Measurements from ENCODE around the gene MYH16. TPM values are rescaled to one million over a fixed set of nuclear protein-coding genes. Genes with fewer than 3 reads are reported as not detected.

MYH16 gene
- total RNA-seq, 2 experiments from 2014 or later: not detected

DNA sequence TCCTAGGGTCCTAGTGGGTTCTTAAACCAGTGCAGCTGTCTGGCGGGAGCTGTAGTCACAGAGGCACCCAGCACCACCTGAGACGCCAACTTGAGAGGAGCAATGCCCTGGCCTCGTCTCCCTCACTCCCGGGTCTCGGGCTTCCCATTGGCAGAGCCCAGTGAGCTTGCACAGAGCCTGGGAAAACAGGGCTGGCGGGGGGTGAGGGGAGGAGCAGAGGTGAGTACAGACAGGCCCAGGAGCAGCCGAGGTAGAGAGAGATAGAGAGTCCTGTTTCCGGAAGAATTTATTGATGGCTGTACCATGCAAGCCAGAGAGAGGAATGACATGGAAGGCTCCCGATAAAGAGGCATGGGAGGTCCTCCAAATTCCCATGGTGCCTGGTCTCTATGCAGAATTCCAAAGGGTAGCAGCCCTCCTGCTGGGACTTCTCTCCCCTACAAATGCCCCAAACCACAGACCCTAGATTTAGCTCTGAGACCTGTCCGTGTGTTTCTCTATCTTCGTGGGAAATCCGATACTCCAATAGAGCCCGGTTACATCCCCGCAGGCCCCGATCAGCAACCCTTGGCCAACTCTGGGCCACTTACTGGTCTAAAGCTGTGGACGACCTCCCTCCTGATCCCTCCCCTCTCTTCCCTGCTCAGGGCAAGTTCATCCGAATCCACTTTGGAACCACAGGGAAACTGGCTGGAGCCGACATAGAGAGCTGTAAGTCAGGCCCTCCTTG lies 20.3 kb upstream of the MYH16 start:
- ChIA-PET POLR2A (no interaction called here), CTCF (ENCODE audit: unreplicated experiment) (interaction anchor here (0.5 kb wide), 1 partner anchor 108 kb away, joined by 3 read pairs; no protein-coding TSS in a partner anchor)
- Histone ChIP-seq H3K79me2 (ENCODE audit: insufficient read depth, low read depth, low read length) (no peaks in the 10 kb centered on the region), H3K9me2 (ENCODE audit: insufficient read depth, low read length) (no peaks in the 10 kb centered on the region), H3K27ac (ENCODE audit: low read depth, low read length, poor library complexity, severe bottlenecking) (no peak overlapping the region), H3K9me3 (ENCODE audit: low read length) (no peaks in the 10 kb centered on the region), H3K4me1 (ENCODE audit: insufficient read depth, low read length, poor library complexity, severe bottlenecking) (no peaks in the 10 kb centered on the region), H3K4me2 (ENCODE audit: low read length) (no peak overlapping the region), H3K36me3 (ENCODE audit: insufficient read depth, low read length) (no peaks in the 10 kb centered on the region), H2AFZ (ENCODE audit: low read length) (no peak overlapping the region), H3K4me3 (ENCODE audit: low read depth, low read length, poor library complexity, severe bottlenecking) (no peak overlapping the region), H4K20me1 (ENCODE audit: insufficient read depth, low read length) (no peaks in the 10 kb centered on the region)
- DNase-seq (ENCODE audit: low spot score): no peak
- no peak for TF ChIP-seq EZH2phosphoT487 (IDR thresholded peaks at IDR 0.05; ENCODE audit: borderline replicate concordance, low read depth, low read length)
- TF ChIP-seq CTCF (conservative IDR thresholded peaks at IDR 0.05; ENCODE audit: low read length): no peak
- intact Hi-C loops (cut with micrococcal nuclease; ENCODE audit: unreplicated experiment): no loop called here
- BruUV-seq (replicated peaks): no TSS peak

- POLR2A ChIA-PET: interaction anchor here (0.6 kb wide), 1 partner anchor 683 kb away, joined by 3 read pairs; no protein-coding TSS in a partner anchor
- CTCF ChIA-PET (ENCODE audit: unreplicated experiment): no interaction called here
- Histone ChIP-seq H3K4me3 (ENCODE audit: low read depth, low read length, poor library complexity, severe bottlenecking) (no peak overlapping the region), H2AFZ (ENCODE audit: low read length) (no peak overlapping the region), H3K79me2 (ENCODE audit: insufficient read depth, low read depth, low read length) (no peaks in the 10 kb centered on the region), H3K9me3 (ENCODE audit: low read length) (no peaks in the 10 kb centered on the region), H3K36me3 (ENCODE audit: insufficient read depth, low read length) (no peaks in the 10 kb centered on the region), H4K20me1 (ENCODE audit: insufficient read depth, low read length) (no peaks in the 10 kb centered on the region), H3K4me1 (ENCODE audit: insufficient read depth, low read length, poor library complexity, severe bottlenecking) (no peaks in the 10 kb centered on the region), H3K9me2 (ENCODE audit: insufficient read depth, low read length) (no peaks in the 10 kb centered on the region), H3K4me2 (ENCODE audit: low read length) (no peak overlapping the region), H3K27ac (ENCODE audit: low read depth, low read length, poor library complexity, severe bottlenecking) (no peak overlapping the region)
- intact Hi-C loops (cut with micrococcal nuclease; ENCODE audit: unreplicated experiment): no loop called here
- DNase-seq (ENCODE audit: low spot score): no peak
- BruUV-seq (replicated peaks): no TSS peak
- TF ChIP-seq EZH2phosphoT487 (IDR thresholded peaks at IDR 0.05; ENCODE audit: borderline replicate concordance, low read depth, low read length) (no peak), CTCF (conservative IDR thresholded peaks at IDR 0.05; ENCODE audit: low read length) (no peak)
Observed at GRCh38 chr7:99253369-99253768, 19.3 kb upstream of the MYH16 start.

GRCh38 chr7:99254390-99254789 lies 18.2 kb upstream of the MYH16 start:
- DNase-seq (ENCODE audit: low spot score): no peak
- TF ChIP-seq CTCF (conservative IDR thresholded peaks at IDR 0.05; ENCODE audit: low read length) (no peak), EZH2phosphoT487 (IDR thresholded peaks at IDR 0.05; ENCODE audit: borderline replicate concordance, low read depth, low read length) (no peak)
- H4K20me1 ChIP-seq (ENCODE audit: insufficient read depth, low read length): no peaks in the 10 kb centered on the region
- no peak overlapping the region for H3K4me3 ChIP-seq (ENCODE audit: low read depth, low read length, poor library complexity, severe bottlenecking)
- POLR2A ChIA-PET: interaction anchor here (0.6 kb wide), 1 partner anchor 49 kb away, joined by 8 read pairs; no protein-coding TSS in a partner anchor
- no TSS peak for BruUV-seq (replicated peaks)
- H3K9me3 ChIP-seq (ENCODE audit: low read length): no peaks in the 10 kb centered on the region
- CTCF ChIA-PET (ENCODE audit: unreplicated experiment): no interaction called here
- H3K4me1 ChIP-seq (ENCODE audit: insufficient read depth, low read length, poor library complexity, severe bottlenecking): no peaks in the 10 kb centered on the region
- H3K79me2 ChIP-seq (ENCODE audit: insufficient read depth, low read depth, low read length): no peaks in the 10 kb centered on the region
- no peak overlapping the region for H3K4me2 ChIP-seq (ENCODE audit: low read length)
- no peak overlapping the region for H3K27ac ChIP-seq (ENCODE audit: low read depth, low read length, poor library complexity, severe bottlenecking)
- no peaks in the 10 kb centered on the region for H3K9me2 ChIP-seq (ENCODE audit: insufficient read depth, low read length)
- intact Hi-C loops (cut with micrococcal nuclease; ENCODE audit: unreplicated experiment): no loop called here
- H3K36me3 ChIP-seq (ENCODE audit: insufficient read depth, low read length): no peaks in the 10 kb centered on the region
- no peak overlapping the region for H2AFZ ChIP-seq (ENCODE audit: low read length)
